HG03095 (cell line): ENCODE data around the gene CLCN4.

Experiments
- ATAC-seq: cut with Tn5 transposase; IDR thresholded peaks from one replicate; pipeline ENCODE4 v1.9.1; 2021; ENCODE audit warnings: moderate library complexity; ENCODE audit not compliant: unreplicated experiment

The CLCN4 gene

GRCh38 chrX:10156199-10157031 lies at the start of gene CLCN4:
Gene CLCN4, plus strand, starts transcription at chrX:10156975. Its CDS starts 28,058 bp downstream, at chrX:10185033.
- ATAC-seq = no peak

- no peak for ATAC-seq
Measured at GRCh38 chrX:10107483-10107882, 49.3 kb upstream of the CLCN4 start.

GRCh38 chrX:10108288-10108687 lies 48.5 kb upstream of the CLCN4 start:
- ATAC-seq = no peak

- no peak for ATAC-seq
Measured at GRCh38 chrX:10109695-10110094, 47.1 kb upstream of the CLCN4 start.

- ATAC-seq = no peak
Measured at GRCh38 chrX:10110316-10110935, 46.3 kb upstream of the CLCN4 start.

GRCh38 chrX:10110984-10111363 lies 45.8 kb upstream of the CLCN4 start:
- ATAC-seq = peak; percentile 41

- peak; percentile 40 for ATAC-seq
Measured at GRCh38 chrX:10111364-10112148, 45.2 kb upstream of the CLCN4 start.

GRCh38 chrX:10112510-10112909 lies 44.3 kb upstream of the CLCN4 start:
- no peak for ATAC-seq

- ATAC-seq = no peak
Measured at GRCh38 chrX:10115082-10115481, 41.7 kb upstream of the CLCN4 start.

GRCh38 chrX:10117301-10117700 lies 39.5 kb upstream of the CLCN4 start:
- no peak for ATAC-seq

- ATAC-seq = no peak
Measured at GRCh38 chrX:10117864-10118377, 38.9 kb upstream of the CLCN4 start.

- no peak for ATAC-seq
Measured at GRCh38 chrX:10118530-10118929, 38.2 kb upstream of the CLCN4 start.

- peak; percentile 39 for ATAC-seq
Measured at GRCh38 chrX:10119399-10119990, 37.3 kb upstream of the CLCN4 start.

- ATAC-seq = no peak
Measured at GRCh38 chrX:10120331-10120730, 36.4 kb upstream of the CLCN4 start.

GRCh38 chrX:10120828-10121227 lies 35.9 kb upstream of the CLCN4 start:
- ATAC-seq = no peak

- ATAC-seq = peak; percentile 80
Measured at GRCh38 chrX:10121787-10122186, 35.0 kb upstream of the CLCN4 start.

GRCh38 chrX:10124506-10125247 lies 32.1 kb upstream of the CLCN4 start:
- ATAC-seq = no peak

- no peak for ATAC-seq
Measured at GRCh38 chrX:10125248-10125615, 31.5 kb upstream of the CLCN4 start.

GRCh38 chrX:10126044-10126443 lies 30.7 kb upstream of the CLCN4 start:
- ATAC-seq = no peak

- no peak for ATAC-seq
Measured at GRCh38 chrX:10126834-10127233, 29.9 kb upstream of the CLCN4 start.
